Non-pigmented ciliary epithelial cell (primary cell): ENCODE results near the gene MBTPS1.
A peak's percentile ranks its signal among the peaks of the same experiment; 100 is the strongest.

ENCODE experiments used
- DNase-seq: peaks from one replicate; pipeline ENCODE4 v3.0.0-alpha.2; 2010; ENCODE audit warnings: low read depth

Gene MBTPS1

DNA sequence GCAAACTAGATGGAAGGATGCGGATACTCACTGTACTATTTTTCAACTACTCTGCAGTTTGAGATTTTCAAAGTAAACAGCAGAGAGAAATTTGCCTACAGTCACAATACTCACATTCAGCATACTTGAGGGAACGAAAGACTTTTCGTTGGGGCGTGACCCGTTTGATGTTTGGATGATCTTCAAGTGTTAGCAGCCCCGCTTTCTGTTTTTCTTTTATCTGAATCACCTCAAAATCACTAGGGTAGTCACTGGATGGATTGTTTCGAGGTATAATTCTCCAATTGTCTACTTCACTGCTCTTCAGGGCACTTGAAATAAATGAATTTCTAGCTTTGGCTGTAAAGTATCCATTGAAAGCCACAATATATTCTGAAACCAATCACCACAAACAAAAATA, 17.8 kb downstream of the MBTPS1 start:
- no peak for DNase-seq

DNA sequence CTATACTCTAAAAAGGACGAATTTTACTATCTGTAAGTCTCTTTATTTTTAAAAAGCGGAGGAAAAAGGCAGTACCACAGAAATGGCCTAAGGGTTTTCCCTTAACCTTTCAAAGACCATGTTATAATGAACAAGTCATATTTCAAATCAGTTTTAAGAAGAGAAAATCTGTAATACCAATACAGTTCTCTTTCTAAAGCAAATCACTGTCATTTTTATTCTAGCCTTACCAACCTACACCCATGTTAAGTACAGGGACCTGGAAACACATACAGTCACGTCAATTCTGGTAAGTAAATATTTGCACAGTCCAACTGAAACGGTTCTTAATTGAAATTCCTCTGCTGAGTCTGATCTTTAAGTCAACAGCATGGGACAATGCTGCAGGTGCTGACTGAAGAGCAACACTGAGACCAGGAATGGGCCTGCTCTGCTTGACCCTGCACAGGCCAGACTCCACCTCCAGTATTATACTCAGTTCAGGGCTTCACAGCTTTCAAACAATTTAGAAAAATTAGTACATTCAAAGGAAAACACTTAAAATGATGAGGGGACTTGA, 20.2 kb downstream of the MBTPS1 start:
- DNase-seq: no peak

DNA sequence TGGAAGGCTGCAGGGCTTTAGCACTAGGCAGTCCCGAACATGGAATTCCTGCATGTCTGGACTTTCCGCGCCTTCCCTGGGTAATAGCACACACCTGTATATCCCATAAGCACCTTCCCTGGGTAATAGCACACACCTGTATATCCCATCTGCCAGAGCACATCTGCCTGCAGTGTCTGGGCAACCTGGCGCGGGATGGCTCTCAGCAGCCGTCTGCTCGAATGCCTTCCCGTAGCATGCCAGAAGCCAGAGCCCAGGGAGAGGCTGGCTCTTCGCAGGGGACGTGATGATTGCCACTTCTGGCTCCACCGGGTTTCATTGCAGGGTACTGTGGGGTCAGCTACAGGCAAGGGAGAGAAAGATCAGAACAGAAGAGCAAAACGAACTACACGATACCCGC, 21.3 kb downstream of the MBTPS1 start:
- no peak for DNase-seq

DNA sequence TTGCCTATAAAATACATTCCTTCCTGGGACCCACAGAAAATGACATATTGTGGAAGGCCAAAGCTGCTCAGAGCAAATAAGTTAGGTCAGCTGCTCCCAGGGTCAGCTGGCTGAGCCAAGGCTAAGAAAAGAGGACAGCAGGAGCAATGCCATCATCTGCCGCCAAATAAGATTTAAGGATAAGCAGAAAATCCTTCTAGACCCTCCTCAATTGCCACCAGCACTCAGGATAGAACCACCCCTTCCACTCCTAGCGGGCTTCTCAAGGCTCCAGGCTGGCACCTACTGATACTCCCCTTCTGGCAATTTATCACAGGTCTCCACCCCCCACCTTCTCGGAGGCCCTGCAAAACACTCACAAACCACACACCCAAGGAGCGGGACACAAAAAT, 22.9 kb downstream of the MBTPS1 start:
- no peak for DNase-seq

DNA sequence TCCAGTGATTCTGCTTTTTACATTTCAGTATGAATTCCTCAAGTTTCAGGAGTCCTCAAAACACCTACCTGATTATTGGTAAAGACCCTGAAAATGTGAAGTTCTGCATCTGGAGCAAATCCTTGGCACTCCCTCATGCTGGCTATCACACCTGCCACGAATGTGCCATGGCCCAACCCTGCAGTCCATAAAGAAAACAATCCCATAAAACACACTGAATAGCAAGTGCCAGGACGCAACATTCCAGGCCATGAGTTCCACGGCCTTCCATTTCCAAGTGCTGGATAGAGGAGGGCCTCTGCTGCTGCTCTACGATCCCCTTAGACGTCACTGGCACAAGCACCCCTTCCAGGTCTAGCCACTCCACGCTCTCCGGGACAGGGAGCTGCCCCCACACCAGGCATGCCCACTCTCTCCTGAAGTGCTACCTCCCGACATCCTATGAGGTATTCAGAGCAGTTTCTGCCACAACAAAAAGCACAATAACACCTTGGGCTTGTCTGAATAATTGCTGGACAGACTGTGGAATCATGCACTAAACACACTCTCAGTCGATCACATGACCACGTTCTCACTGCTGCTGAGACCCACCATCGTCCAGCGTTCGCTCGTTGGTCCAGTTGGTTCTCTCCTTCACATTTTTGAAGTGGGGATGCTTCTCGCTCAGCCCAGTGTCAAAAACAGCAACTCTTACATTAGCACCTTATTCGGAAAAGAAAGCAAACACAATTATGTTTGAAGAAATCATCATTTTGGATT, 23.4 kb downstream of the MBTPS1 start:
- no peak for DNase-seq

DNA sequence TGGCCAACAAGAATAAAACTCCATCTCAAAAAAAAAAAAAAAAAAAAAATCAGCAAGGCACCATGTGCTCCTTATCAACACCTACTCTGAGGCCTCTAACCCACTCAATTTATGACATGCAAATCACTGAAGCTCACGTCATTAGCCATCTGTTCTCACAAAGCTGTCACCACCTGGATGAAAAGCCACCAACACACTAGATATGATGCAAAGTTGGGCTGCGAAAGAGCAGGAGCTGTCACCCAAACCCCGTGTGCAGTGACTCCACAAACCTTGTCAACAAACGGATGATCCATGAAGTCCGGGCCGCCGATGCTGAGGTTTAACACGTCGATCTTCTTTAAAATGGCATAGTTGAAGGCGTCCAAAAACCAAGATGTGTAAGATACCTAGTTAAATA, 25.3 kb downstream of the MBTPS1 start:
- DNase-seq: no peak

DNA sequence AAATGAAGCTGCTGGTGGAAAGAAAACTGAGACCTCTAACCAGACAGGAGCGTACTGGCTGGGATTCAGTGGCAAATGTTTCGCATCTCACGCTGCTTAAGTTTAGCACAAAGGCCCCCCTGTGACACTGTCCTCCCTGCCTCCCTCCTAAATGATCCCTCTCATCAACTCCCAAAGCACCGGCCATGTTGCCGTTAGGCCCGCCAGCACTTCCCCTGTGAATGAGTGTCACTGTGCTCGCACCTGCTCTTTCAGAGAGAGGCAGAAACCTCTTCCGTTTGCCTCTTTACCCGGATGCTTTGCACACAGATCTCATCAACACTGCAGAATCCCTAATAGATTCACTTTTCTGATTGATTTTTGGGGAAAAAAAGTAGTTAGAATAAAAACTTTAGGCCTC, 26.5 kb downstream of the MBTPS1 start:
- DNase-seq: no peak

DNA sequence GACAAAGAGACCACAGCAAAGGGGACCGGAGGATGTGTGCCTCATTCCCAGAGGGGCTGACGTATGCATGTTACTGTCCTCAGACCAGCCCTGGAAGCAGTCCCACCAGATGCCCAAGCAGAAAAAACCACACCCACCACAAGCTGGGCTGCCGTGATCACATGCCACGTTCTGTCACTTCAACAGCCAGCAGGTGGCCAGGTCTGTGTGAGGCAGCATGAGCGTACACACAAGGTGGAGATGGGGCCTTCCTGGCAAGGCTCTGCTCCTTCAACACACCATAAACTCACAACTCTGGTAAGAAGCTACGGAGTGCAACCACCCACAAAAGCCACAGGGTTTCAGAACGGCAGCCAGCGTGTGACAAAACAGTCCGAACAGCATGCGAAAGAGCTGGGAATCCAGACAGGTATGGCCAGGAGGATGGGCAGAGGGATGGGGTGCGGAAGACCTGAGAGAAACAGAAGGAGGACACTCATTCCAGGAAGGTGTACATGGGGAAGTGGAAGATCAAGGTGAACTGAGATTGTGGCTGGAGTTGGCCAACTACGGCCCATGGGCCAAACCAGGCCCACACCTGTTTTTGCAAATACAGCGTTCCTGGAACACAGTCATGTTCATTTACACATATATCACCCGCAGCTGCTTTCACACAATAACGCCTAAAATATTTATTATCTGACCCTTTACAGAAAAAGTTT, 27.9 kb downstream of the MBTPS1 start:
- DNase-seq: no peak

DNA sequence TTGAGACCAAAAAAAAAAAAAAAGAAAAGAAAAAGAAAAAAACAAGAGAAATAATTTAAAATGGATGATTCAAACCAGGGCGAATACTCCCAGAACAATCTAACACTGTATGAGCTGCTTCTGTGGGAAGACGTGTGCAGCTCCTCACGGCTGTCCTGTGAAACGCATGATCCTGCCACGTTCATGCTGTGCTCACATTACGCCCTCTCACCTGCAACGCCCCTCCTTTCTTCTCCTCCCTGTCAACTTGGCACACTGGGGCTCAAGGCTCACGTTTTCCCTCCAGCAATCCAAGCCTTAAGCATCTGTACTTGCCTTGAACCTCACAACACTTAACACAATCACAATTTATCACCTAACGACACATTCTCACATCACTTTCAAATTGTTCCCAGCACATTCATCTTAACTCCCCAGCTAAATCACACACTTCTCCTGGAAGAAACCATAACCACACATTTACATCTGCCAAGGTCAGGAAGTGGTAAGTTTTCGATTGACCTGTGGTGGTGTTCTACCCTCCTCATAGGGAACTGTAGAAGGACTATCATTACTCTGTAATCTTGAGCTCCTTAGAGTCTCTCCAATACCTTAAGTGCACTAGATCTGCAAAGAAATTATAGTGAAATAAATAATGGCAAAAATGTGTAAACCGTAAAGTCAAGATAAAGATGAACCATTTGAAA, 29.1 kb downstream of the MBTPS1 start:
- DNase-seq: no peak

DNA sequence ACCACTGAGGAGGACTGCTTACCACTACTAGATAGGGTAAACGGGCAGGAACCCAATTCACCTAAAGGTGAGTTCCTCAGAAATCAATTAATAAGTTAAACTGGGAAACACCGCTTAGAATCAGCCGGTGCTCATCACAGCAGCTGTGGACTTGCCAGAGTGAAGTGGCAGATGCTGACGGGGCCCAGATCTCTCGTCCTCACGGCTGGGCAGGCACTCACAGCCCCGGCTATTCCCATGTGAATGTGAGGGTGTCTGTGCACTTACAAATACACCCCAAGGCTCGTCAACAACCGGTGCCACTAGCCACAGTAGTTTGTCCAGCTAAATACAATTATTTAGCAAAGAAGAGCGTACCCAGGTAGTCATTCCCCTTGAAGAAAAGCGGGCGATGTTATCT, 29.7 kb downstream of the MBTPS1 start:
- DNase-seq: no peak

DNA sequence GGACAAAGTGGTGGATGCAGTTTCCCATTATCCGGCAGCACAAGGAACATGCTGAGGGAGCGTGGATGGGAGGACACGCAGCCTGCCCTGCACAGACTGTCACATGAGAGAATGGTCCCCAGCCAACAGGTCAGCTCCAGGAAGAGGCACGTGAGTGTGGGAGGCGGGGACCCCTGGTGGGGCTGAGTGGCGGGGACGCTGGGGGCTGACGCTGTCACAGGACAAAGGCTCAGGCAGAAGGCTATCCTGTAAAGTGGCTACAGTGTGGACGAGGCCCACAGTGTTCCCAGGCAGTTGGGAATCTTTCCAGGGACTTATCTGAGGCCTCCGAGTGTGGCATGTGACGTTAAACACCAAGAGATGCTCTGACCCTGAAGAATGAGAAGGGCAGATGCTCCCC, 30.4 kb downstream of the MBTPS1 start:
- DNase-seq: no peak

DNA sequence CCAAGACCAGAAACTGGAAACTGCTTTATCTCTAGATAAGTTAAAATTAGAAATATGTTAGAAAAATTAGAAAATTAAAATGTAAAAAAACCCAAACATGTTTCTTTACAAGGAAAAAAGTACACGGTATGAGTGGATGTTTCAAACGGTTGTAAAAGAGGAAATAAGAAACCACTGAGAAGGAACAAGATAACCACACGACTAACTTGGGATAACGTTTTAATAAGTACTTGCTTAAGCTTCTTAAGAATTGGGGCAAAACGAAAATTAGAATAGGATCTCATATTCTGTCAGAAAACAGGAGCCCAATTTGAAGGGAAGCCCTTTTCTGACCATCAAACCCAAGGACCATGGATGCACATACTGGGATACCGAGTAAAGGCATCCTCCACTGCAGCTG, 31.0 kb downstream of the MBTPS1 start:
- no peak for DNase-seq

DNA sequence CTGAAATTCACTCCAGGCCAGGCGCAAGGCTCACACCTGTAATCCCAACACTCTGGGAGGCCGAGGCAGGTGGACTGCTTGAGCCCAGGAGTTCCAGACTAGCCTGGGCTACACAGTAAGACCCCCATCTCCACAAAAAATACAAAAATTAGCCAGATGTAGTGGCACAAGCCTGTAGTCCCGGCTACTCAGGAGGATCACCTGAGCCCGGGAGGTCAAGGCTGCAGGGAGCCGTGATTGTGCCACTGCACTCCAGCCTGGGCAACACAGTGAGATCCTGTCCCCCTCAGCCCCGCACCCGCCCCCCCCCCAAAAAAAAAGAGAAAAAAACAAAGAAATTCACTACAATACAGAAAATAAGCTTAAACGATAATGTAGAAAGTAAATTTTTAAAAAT, 31.5 kb downstream of the MBTPS1 start:
- no peak for DNase-seq

DNA sequence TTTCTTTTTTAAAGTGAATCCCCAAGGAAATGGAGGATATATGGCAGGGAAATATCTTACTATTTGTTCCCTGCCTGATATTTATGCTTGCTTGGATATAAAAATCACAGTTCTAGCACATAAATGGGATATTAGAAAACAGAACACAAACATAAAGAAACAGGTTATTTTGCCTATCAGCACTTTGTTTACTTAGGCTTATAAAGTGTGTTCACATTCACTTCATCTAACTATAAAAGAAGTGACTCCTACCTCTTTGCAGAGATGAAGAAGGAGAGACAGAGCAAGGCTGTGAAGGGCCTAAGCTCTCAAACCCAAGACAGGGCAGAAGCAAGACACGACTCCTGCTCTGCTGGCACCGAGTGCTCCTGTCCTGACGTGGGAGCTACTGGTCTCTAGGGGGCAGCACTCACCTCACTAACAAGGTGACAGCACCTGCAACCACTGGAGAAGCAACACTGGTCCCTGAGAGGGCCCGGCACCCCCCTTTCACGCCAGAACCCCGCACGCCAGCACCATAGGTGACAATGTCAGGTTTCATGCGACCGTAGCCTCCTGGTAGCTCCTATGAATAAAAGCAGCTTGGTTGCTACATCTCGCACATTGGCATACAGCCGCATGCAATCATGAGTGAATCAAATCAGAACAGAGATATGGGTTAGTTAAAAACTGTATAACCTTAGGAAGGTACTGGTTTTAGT, 32.0 kb downstream of the MBTPS1 start:
- DNase-seq: peak; percentile 18

DNA sequence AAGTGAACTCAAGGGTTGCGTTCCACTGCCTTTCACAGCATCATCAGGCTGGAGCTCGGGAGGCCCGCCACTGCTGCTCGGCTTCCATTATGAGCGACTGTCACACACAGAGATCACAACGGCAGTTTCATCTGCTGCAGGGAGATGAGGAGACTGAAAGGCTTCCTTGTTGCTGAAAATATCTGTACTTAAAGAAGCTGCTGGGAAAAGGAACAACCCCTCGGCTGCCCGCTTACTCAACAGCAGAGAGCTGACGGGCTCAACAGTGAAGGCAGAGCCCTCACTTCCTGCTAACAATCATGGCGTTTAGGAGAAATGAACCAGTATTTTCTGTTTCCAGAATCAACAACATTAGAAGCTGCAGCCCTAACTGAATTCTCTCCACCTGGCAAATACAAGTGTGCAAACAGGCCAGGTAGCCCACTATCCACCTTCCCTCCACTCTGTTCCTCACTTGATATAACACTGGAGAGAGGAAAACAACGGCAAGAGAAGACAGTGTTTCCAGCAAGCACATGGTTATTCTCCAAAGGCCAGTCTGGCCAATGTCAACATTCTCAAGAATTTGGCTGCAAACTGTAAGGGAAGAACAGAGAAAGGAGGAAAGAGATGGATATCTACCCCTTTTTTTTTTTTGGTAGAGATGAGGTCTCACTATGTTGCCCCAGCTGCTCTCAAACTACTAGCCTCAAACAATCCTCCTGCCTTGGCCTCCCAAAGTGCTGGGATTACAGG, 33.7 kb downstream of the MBTPS1 start:
- no peak for DNase-seq

DNA sequence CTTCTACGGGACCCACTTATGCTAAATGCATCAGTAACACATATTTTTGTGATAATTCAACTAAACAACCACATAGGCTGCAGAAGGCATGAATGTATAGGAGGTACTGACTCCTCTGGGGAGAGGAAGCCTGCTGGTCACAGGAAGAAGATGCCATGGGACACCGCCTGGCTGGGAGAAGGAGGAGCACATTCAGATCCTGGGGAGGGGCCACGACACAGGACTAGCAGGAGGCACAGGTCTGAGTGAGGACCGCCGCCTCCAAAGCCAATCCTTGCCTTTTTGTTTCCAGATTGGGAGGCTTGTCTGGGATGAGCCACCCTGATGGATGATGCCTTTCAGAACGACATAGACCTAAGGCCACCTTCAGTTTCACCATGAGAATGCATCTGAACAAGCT, 34.6 kb downstream of the MBTPS1 start:
- no peak for DNase-seq

DNA sequence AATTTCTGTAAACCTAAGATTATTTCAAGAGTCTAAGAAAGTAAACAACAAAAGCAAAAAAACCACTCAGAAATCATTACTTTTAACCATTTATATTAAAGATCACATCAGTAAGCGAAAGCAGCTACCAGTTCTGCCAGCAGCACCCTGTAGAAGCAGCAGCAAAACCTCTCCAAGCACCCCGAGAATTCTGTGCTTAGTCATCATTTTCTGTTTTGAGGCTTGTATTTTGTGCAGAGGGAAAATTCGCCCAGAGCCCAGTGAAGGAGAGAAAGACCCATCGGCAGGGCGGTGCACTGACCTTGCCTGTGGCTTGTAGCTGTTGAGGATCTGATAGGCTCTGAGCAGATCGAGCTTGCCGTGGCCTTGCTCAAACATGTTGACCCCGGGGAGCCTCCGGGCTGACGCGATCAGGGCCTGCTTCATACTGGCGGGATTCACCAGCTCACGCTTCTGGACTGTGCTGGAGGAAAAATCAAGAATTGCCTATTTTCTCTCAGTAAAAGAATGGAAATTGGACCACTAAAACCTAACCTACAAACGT, 35.2 kb downstream of the MBTPS1 start:
- DNase-seq: no peak

DNA sequence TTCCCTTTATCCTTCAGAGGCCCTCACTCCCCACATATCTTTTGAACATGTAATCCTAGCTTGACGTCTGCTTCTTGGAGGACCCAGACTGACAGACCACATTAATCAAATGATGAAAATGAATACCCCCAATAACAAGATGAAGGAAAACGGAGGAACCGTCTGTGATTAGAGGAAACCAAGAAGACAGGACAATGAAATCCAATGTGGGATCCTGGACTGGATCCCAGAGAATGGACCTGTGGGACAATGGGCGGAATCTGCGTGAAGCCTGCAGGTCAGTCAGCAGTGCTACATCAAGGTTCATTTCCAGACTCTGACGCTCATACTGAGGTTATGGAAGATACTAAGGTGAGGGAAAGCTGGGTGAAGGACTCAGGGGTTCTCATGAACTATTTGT, 35.9 kb downstream of the MBTPS1 start:
- no peak for DNase-seq

DNA sequence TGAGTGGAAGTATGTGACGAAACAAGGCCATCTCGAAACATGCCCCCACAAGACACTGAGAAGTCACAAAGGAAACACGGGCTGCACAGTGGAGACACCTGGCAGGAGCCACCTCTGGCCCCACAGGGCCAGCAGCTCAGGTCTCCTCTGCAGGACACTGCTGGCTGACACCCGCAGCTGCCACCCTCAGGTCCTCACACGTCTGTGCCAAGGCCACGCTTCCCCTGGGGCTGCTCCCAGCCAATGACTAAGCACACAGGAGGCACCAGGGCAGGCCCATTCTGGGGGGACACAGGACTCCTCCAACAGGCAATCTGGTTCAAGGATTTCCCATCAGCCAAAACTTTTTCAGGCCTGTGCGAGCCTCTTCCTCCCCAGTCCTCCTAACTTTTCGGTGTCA, 36.4 kb downstream of the MBTPS1 start:
- no peak for DNase-seq

DNA sequence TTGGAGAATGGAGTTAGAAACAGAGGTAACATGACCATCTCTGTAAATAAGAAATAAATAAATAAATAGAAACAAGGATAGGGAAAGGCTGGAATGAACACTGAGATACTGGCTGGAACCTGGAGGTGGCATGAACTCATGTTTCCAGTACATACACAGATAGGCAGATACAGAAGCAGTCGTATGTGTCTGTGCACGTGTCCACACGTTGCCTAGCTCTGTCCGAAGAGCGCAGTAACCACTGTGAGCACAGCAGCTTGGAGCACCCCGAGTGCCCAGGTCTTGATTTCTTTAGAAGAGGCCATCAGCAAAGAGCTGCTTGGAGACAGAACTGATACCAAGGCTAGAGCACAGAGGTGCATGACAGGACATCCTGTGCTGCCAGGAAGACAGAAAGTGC, 37.1 kb downstream of the MBTPS1 start:
- DNase-seq: no peak

DNA sequence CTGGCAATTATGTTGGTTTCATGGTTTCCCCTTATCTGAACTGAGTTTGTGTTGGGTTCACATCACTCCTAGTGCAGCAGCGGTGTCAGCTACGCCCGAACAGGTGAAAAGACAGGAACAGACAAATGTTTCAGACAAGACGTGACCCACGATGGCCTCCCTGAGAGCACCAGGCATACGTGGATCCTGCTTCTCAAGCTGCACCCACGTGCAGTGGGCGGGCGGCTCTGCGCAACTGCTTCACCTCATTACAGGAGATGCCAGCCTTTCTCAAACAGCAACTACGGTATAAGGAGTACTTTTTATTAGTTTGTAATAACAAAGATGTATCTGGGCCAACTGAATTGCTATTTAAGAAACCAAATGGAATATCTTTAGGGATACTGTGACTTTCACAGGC, 41.4 kb downstream of the MBTPS1 start:
- DNase-seq: no peak
